Activated naive CD4-positive, alpha-beta T cell treated with anti-CD3 and anti-CD28 coated beads for 36 hours (primary cell): Measurements from ENCODE around the gene PVALEF. TPM values are rescaled to one million over a fixed set of nuclear protein-coding genes. Genes with fewer than 3 reads are reported as not detected.
"Not testable (repeated sequence)": the region's sequence is repeated elsewhere in the genome, so short reads cannot be mapped to it uniquely, and the experiment has no call there.

Experiments
- CTCF ChIA-PET: fragments of 350-600 bp; sonication (Branson Sonifier 250); formaldehyde crosslinking; loops from one replicate; lab custom pipeline; 2021; ENCODE audit warnings: antibody characterized with exemption; lab: Charles Lee
- DNase-seq: peaks from one replicate; pipeline ENCODE4 v3.0.0-alpha.2; 2020
- H3K27ac Mint-ChIP-seq: one replicate; pipeline ENCODE4 v1.8.0; 2021; ENCODE audit warnings: mild to moderate bottlenecking, mixed read lengths
- H3K27me3 Mint-ChIP-seq: one replicate; pipeline ENCODE4 v1.8.0; 2021; ENCODE audit warnings: low read depth, mixed read lengths
- H3K36me3 Mint-ChIP-seq: one replicate; pipeline ENCODE4 v1.8.0; 2021; ENCODE audit warnings: low read depth, mixed read lengths
- H3K4me1 Mint-ChIP-seq: one replicate; pipeline ENCODE4 v1.8.0; 2021; ENCODE audit warnings: low read depth, mixed read lengths
- H3K4me3 Mint-ChIP-seq: one replicate; pipeline ENCODE4 v1.8.0; 2021; ENCODE audit warnings: mild to moderate bottlenecking, moderate library complexity, mixed read lengths
- H3K9me3 Mint-ChIP-seq: one replicate; pipeline ENCODE4 v1.8.0; 2021; ENCODE audit warnings: mixed read lengths
- intact Hi-C: fragments of 100-400 bp; cut with micrococcal nuclease; formaldehyde crosslinking; loops from one replicate; pipeline ENCODE4 v1.15.1; 2023
- total RNA-seq, 2 experiments: library from RNA; stranded (reverse); gene quantifications; one replicate each; pipeline ENCODE4 v1.2.3, GENCODE V29; 2021

PVALEF gene
- total RNA-seq, 2 experiments from 2014 or later, result not detected

DNA sequence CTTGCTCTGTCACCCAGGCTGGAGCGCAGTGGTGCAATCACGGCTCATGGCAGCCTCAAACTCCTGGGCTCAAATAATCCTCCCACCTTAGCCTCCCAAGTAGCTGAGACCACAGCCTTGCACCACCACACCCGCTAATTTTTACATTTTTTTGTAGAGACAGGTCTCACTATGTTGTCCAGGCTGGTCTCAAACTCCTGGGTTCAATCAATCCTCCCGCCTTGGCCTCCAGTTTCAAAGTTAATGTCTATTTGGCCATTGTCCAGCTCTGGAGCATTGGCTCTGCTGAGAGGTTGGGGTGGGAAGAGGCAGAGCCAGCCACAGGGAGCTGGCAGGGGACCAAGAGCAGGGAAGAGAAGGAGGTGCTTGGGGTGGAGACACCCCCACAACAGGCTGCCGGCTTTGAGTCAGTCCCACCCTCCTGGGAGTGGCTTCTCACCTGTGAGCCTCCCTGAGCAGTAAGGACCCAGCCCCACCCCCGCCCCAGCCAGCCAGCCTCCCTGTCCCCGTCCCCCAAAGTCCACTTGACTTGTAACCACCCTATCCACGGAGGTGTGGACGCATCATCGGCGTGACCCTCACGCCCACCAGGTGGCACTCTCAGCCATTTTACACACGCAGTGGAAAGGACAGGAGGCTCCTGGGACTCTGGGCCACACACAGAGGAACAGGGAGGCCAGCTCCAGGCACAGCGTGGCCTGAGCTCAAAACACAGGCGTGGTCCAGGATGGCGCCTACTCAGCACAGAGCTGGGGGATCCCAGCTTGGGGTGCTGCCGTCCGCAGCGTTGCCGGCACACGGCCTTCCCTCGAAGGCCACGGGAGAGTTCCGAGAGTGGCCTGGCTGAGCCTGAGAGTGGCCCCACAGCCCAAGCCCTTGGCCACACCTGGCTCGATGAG lies 22.8 kb upstream of the PVALEF start:
- peak; percentile 76 for DNase-seq
- no peaks in the 10 kb centered on the region for H3K36me3 Mint-ChIP-seq

DNA sequence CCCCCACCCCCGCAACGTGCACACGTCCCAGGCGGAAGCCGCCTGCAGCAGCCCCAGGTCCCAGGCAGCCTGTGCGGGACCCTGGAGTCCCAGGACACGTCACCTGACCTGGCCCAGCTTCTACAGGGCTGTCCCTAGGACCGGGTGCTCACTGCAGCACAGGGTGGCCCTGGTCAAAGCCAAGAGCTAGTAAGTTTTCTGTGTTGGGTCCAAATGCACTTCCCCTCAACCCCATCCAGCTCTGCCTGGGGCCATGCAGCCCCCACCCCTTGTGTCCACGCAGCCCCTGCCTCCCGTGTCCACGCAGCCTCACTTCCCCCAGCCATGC lies 22.1 kb upstream of the PVALEF start:
- Mint-ChIP-seq H3K36me3 (no peaks in the 10 kb centered on the region), H3K27me3 (no peaks in the 10 kb centered on the region), H3K4me3 (no peak overlapping the region), H3K27ac (no peak overlapping the region), H3K9me3 (peaks cover 4% of the 10 kb centered on the region), H3K4me1 (no peaks in the 10 kb centered on the region)
- intact Hi-C loops, result no loop called here
- no peak for DNase-seq
- CTCF ChIA-PET, result interaction anchor here (1.1 to 1.3 kb wide), 2 partner anchors 99 to 342 kb away, joined by 4 to 5 read pairs; no protein-coding TSS in a partner anchor

More for the DNA sequence above, 22.8 kb upstream of the PVALEF start:
- Mint-ChIP-seq H3K9me3 (peaks cover 10% of the 10 kb centered on the region), H3K27me3 (no peaks in the 10 kb centered on the region), H3K4me3 (no peak overlapping the region), H3K4me1 (no peaks in the 10 kb centered on the region), H3K27ac (no peak overlapping the region)
- CTCF ChIA-PET, result interaction anchor here (0.6 to 1.3 kb wide), 9 partner anchors 39 to 1059 kb away, joined by 3 to 5 read pairs (median 4); no protein-coding TSS in a partner anchor
- intact Hi-C loops, result loop anchor here (1.0 kb wide), 2 partner anchors 99 to 342 kb away; no protein-coding TSS in a partner anchor

DNA sequence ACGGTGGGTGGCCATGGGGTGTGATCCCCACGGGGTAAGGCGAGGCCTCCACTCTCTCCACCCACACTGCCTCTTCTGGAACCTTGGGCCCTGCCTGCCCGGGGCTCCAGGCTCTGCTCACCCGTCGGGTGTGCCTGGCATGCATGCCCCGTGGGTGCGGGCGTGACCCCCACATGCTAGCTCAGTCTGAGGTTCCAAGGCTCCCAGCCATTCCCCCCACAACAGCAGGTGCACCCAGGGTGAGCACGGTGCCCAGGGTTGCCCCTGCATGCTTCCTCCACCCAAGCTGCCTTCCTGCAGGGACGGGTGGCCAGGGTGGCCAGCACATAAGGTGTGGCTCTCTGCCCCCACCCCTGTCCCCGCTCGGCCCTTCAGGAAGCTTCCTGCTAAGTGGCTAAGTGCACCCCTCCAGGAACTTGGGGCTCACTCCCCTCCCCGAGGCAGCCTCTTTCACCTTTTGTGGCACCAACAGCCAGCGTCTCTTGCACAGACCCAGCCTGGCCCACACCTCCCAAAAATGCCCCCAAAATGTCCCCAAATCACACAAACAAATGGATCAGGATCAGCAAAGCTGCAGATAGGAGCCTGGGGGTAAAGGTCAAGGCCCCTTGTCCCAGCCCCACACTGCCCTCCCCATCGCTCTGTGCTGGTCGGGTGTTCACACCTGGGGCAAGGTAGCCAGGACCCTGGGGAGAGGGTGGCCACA lies 21.4 kb upstream of the PVALEF start:
- CTCF ChIA-PET, result interaction anchor here (1.0 to 1.3 kb wide), 3 partner anchors 46 to 341 kb away, joined by 3 to 5 read pairs (median 4); no protein-coding TSS in a partner anchor
- Mint-ChIP-seq H3K36me3 (no peaks in the 10 kb centered on the region), H3K27ac (no peak overlapping the region), H3K27me3 (no peaks in the 10 kb centered on the region), H3K4me3 (no peak overlapping the region), H3K9me3 (no peaks in the 10 kb centered on the region), H3K4me1 (no peaks in the 10 kb centered on the region)
- intact Hi-C loops, result no loop called here
- DNase-seq, result no peak

DNA sequence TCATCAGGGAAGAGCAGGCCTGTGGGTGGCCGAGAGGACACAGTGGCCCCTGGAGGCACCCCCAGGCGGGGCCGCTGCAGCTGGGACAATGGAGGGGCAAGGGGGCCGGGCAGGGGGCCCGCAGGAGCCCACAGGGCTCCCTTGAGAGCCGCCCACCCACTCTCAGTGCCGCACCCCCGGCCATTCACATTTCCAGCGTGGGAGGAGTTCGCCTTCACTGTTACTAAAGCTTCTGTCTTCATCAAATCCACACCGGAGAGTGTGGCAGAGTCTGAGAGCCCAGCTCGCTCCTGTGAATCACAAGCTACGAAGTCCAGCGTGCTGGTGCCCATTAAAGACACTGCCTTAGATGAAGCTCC lies 20.9 kb upstream of the PVALEF start:
- intact Hi-C loops, result no loop called here
- no peak for DNase-seq
- Mint-ChIP-seq H3K4me1 (no peaks in the 10 kb centered on the region), H3K9me3 (no peaks in the 10 kb centered on the region), H3K27me3 (no peaks in the 10 kb centered on the region), H3K36me3 (no peaks in the 10 kb centered on the region), H3K4me3 (no peak overlapping the region), H3K27ac (no peak overlapping the region)
- CTCF ChIA-PET, result interaction anchor here (1.0 to 1.1 kb wide), 2 partner anchors 46 to 340 kb away, joined by 3 to 7 read pairs; no protein-coding TSS in a partner anchor

DNA sequence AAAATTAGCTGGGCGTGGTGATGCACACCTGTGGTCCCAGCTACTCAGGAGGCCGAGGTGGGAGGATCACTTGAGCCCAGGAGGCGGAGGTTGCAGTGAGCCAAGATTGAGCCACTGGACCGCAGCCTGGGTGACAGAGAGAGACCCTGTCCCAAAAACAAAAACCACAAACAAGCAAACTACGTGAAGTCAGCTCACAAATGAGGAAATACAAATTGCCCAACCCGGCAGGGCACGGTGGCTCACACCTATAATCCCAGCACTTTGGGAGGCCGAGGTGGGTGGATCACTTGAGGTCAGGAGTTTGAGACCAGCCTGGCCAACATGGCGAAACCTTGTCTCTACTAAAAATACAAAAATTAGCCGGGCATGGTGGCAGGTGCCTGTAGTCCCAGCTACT lies 19.1 kb upstream of the PVALEF start:
- H3K36me3 Mint-ChIP-seq, CTCF ChIA-PET, H3K9me3 Mint-ChIP-seq, H3K4me3 Mint-ChIP-seq, intact Hi-C loops, H3K4me1 Mint-ChIP-seq, DNase-seq, H3K27ac Mint-ChIP-seq, H3K27me3 Mint-ChIP-seq: not testable (repeated sequence)

DNA sequence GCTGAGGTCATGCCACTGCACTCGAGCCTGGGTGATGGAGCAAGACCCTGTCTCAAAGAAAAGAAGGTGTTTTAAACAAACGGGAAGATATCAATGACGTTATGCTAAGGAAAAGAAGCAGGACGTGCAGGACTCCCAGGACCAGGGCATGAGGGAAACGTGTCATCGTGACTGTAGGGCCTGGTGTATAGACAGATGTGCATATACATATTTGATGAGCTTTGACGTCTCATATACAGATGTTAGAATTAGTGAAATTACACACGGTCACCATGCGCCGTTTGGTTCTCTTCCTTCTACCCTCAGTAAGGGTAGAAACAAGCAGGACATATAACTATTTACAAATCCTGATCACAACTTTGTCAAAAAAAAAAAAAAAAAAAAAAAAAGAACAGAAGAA lies 17.6 kb upstream of the PVALEF start:
- no peak for DNase-seq
- CTCF ChIA-PET, result no interaction called here
- intact Hi-C loops, result no loop called here
- Mint-ChIP-seq H3K27me3 (peaks cover 3% of the 10 kb centered on the region), H3K4me3 (no peak overlapping the region), H3K4me1 (no peaks in the 10 kb centered on the region), H3K27ac (no peak overlapping the region), H3K36me3 (no peaks in the 10 kb centered on the region), H3K9me3 (no peaks in the 10 kb centered on the region)

DNA sequence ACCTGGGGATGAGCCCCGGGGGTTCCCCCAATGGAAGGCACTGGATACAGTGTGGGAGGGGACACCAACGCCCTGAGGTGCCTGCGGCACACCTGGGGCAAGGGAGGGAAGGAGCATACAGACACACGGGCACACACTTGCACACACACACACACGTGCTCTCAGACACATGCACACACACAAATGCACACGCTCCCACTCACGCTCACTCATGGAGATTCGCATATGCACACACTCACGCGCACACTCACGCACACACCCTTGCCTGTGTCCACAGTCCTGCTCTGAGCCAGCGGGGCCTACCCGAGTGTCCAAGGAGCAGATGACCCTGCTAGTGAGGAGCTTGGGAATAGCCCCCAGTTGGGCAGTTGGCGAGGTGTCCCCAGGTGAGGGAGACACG lies 16.7 kb upstream of the PVALEF start:
- no peaks in the 10 kb centered on the region for H3K4me1 Mint-ChIP-seq
- H3K36me3 Mint-ChIP-seq, result no peaks in the 10 kb centered on the region
- intact Hi-C loops, result no loop called here
- H3K27me3 Mint-ChIP-seq, result peaks cover 3% of the 10 kb centered on the region
- CTCF ChIA-PET, result no interaction called here
- H3K27ac Mint-ChIP-seq, result no peak overlapping the region
- no peak for DNase-seq
- H3K4me3 Mint-ChIP-seq, result no peak overlapping the region
- H3K9me3 Mint-ChIP-seq, result no peaks in the 10 kb centered on the region

DNA sequence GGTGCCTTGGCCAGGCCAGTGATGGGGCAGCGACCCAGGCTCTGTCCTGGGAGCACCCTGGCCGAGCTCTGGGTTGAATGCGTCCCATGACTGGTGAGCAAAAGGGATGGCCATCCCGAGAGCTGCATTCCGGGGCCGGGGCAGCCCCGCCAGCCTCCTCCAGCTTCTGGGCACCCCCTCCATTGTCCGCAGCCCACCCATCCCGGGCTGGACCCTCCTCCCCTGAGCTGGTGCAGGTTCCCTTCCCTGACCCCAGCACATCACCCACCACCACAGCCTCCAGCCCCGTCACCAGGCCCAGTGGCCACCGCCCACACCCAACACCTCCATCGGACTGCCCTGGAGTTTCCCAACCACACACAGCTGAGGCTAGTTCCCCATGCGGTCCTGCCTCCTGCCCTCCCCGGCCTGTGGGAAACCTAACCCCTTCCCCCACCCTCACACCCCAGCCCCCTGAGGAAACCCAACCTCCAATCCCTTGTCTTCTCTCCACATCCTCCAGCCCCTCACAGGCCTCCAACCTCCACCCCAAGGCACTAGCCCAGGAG lies 16.2 kb upstream of the PVALEF start:
- intact Hi-C loops, result no loop called here
- peaks cover 3% of the 10 kb centered on the region for H3K27me3 Mint-ChIP-seq
- H3K4me3 Mint-ChIP-seq, result no peak overlapping the region
- no peak for DNase-seq
- H3K36me3 Mint-ChIP-seq, result no peaks in the 10 kb centered on the region
- H3K9me3 Mint-ChIP-seq, result no peaks in the 10 kb centered on the region
- H3K27ac Mint-ChIP-seq, result no peak overlapping the region
- CTCF ChIA-PET, result no interaction called here
- H3K4me1 Mint-ChIP-seq, result no peaks in the 10 kb centered on the region

DNA sequence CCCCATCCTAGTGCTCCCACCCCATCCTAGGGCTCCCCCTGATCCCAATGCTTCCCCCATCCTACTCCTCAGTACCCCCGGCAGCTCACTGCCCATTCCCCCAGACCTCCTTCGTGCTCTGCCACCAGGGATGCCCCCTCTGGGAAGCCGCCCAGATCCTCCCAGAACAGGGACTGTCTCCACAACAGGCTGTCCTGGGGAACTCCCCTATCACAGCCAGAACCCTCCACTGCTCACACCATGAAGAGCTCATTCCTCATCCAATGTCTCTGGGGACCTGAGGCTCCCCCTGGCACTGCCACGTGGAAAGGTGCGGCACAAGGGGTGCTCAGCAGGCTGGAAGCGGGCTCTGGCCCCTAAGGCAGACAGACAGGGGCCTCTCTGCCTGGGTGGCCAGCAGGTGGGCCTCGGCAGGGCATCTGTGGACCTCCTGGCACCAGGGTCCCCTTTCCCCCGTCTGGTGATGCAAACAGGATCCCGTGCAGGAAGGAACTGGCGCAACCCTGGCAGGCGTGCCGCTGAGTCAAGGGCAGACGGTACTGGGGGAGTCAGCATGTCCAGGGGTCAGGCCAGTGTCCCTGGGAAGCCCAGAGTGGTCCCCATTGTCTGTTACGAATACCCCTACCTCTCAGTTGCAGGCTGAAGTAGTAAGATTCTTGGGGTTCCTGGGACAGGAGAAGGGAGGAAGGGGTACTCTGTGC lies 14.8 kb upstream of the PVALEF start:
- Mint-ChIP-seq H3K4me1 (no peaks in the 10 kb centered on the region), H3K9me3 (no peaks in the 10 kb centered on the region), H3K27me3 (peaks cover 3% of the 10 kb centered on the region), H3K4me3 (no peak overlapping the region), H3K36me3 (no peaks in the 10 kb centered on the region), H3K27ac (no peak overlapping the region)
- intact Hi-C loops, result no loop called here
- CTCF ChIA-PET, result no interaction called here
- no peak for DNase-seq

DNA sequence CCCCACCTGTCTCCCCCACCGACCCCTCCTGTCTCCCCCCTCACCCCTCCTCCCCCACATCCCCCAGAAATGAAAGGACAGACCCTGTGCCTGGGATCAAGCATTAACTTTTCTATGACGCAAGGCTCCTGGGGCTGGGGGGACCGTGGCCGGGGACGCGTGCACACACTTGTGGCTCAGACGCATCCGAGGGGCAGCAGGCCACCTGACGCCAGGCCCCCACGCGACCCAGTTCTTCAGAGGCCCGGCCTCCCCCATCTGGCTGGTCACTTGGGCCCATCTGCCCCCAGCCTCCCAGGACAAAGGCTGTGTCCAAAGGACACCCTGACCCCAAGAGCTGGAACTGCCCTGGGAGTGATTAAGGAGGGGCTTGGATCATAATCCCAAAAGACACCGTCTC lies 14.0 kb upstream of the PVALEF start:
- intact Hi-C loops, result no loop called here
- no peaks in the 10 kb centered on the region for H3K4me1 Mint-ChIP-seq
- no peak for DNase-seq
- H3K36me3 Mint-ChIP-seq, result no peaks in the 10 kb centered on the region
- no peaks in the 10 kb centered on the region for H3K9me3 Mint-ChIP-seq
- CTCF ChIA-PET, result no interaction called here
- peak overlapping the region; percentile 5 for H3K27ac Mint-ChIP-seq
- no peak overlapping the region for H3K4me3 Mint-ChIP-seq
- H3K27me3 Mint-ChIP-seq, result peaks cover 3% of the 10 kb centered on the region

DNA sequence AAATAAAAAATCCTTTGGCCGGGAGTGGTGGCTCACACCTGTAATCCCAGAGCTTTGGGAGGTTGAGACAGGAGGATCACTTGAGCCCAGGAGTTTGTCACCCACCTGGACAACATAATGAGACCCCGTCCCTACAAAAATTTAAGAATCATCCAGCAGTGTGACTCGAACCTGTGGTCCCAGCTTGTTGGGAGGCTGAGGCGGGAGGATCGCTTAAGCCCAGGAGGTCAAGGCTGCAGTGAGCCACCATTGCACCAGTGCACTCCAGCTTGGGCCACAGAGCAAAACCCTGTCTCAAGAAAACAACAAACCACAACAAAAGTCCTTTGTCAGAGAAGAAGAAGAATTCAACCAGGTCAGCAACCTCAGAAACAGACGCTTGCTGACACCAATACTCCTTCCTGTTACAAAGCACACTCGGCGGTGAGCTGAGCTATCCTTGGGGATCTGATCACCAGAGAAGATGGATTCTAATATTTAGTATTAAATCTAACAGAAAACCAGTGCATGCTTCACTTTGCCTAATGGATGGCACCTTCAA lies 12.9 kb upstream of the PVALEF start:
- no peak overlapping the region for H3K27ac Mint-ChIP-seq
- no peak overlapping the region for H3K4me3 Mint-ChIP-seq
- CTCF ChIA-PET, result interaction anchor here (0.6 to 1.4 kb wide), 2 partner anchors 129 to 130 kb away, joined by 3 read pairs; no protein-coding TSS in a partner anchor
- no peak for DNase-seq
- peaks cover 3% of the 10 kb centered on the region for H3K27me3 Mint-ChIP-seq
- intact Hi-C loops, result no loop called here
- H3K9me3 Mint-ChIP-seq, result no peaks in the 10 kb centered on the region
- H3K36me3 Mint-ChIP-seq, result no peaks in the 10 kb centered on the region
- no peaks in the 10 kb centered on the region for H3K4me1 Mint-ChIP-seq
